Neural progenitor cell (in vitro differentiated cells): ENCODE data around the gene PDP2. TPM values are rescaled to one million over a fixed set of nuclear protein-coding genes. Genes with fewer than 3 reads are reported as not detected.

Experiments used
- DNase-seq: peaks from one replicate; pipeline ENCODE4 v3.0.0-alpha.2; 2016; ENCODE audit warnings: low spot score
- H2AFZ ChIP-seq: fragments of 200-600 bp; sonication (generic); replicated peaks from 2 replicates; pipeline ENCODE4 v1.6.1; 2016; ENCODE audit warnings: antibody characterized with exemption
- H3F3A ChIP-seq: fragments of 200-600 bp; sonication (generic); 2 replicates; pipeline ENCODE4 v1.6.1; 2016; ENCODE audit warnings: antibody characterized with exemption, low read depth
- H3K27ac ChIP-seq: fragments of 200-600 bp; sonication (generic); 2 replicates; pipeline ENCODE4 v1.5.1; 2016; ENCODE audit warnings: mild to moderate bottlenecking
- H3K27me3 ChIP-seq: fragments of 200-600 bp; sonication (generic); 2 replicates; pipeline ENCODE4 v1.6.1; 2016; ENCODE audit warnings: mild to moderate bottlenecking, moderate library complexity
- H3K36me3 ChIP-seq: fragments of 200-600 bp; sonication (generic); 2 replicates; pipeline ENCODE4 v1.5.1; 2016
- H3K4me1 ChIP-seq: fragments of 200-600 bp; sonication (generic); 2 replicates; pipeline ENCODE4 v1.6.1; 2016; ENCODE audit warnings: mixed run types
- H3K4me2 ChIP-seq: fragments of 200-600 bp; sonication (generic); 2 replicates; pipeline ENCODE4 v1.6.1; 2016
- H3K4me3 ChIP-seq: fragments of 200-600 bp; sonication (generic); 2 replicates; pipeline ENCODE4 v1.5.1; 2016
- H3K79me2 ChIP-seq: fragments of 200-600 bp; sonication (generic); 2 replicates; pipeline ENCODE4 v1.6.1; 2016; ENCODE audit warnings: low read depth
- H3K9ac ChIP-seq: fragments of 200-600 bp; sonication (generic); 2 replicates; pipeline ENCODE4 v1.6.1; 2016
- H3K9me3 ChIP-seq: fragments of 200-600 bp; sonication (generic); 2 replicates; pipeline ENCODE4 v1.5.1; 2016; ENCODE audit warnings: low read depth
- H4K20me1 ChIP-seq: fragments of 200-600 bp; sonication (generic); 2 replicates; pipeline ENCODE4 v1.6.1; 2016; ENCODE audit warnings: low read depth
- H3K27ac Mint-ChIP-seq: 3 replicates; pipeline ENCODE4 v1.8.0; 2021; ENCODE audit warnings: mixed read lengths
- H3K27me3 Mint-ChIP-seq: 2 replicates; pipeline ENCODE4 v1.8.0; 2022; ENCODE audit warnings: low read depth, mild to moderate bottlenecking, inconsistent platforms, moderate library complexity, mixed read lengths; ENCODE audit not compliant: insufficient read depth
- H3K36me3 Mint-ChIP-seq: 3 replicates; pipeline ENCODE4 v1.8.0; 2021; ENCODE audit warnings: mixed read lengths
- H3K4me1 Mint-ChIP-seq: 3 replicates; pipeline ENCODE4 v1.8.0; 2021; ENCODE audit warnings: mixed read lengths
- H3K4me3 Mint-ChIP-seq: 3 replicates; pipeline ENCODE4 v1.8.0; 2021; ENCODE audit warnings: mild to moderate bottlenecking, moderate library complexity, mixed read lengths
- H3K9me3 Mint-ChIP-seq: 3 replicates; pipeline ENCODE4 v1.8.0; 2020; ENCODE audit warnings: mixed read lengths
- CTCF ChIP-seq: fragments of 200-600 bp; sonication (generic); IDR thresholded peaks from 2 replicates; pipeline ENCODE4 v1.5.1; 2017; ENCODE audit warnings: antibody characterized with exemption, mild to moderate bottlenecking
- EZH2 ChIP-seq: fragments of 200-600 bp; sonication (generic); IDR thresholded peaks from 2 replicates; pipeline ENCODE4 v1.6.1; 2017; ENCODE audit warnings: antibody characterized with exemption, mild to moderate bottlenecking, moderate library complexity
- EZH2phosphoT487 ChIP-seq: fragments of 200-600 bp; sonication (generic); IDR thresholded peaks from 2 replicates; pipeline ENCODE4 v1.6.1; 2017; ENCODE audit warnings: antibody characterized with exemption
- total RNA-seq: library from RNA; depleted of rRNA; stranded (reverse); fragments of >200 nt; gene quantifications from 2 replicates; pipeline ENCODE4 v1.2.3, GENCODE V29; 2015; ENCODE audit warnings: low replicate concordance

Gene PDP2
- total RNA-seq, 1 donor from 2014 or later: 6.6 TPM

- TF ChIP-seq EZH2 (no peak), CTCF (no peak), EZH2phosphoT487 (no peak)
- peaks cover 3% of the 10 kb centered on the region for H3K36me3 ChIP-seq
- Mint-ChIP-seq H3K4me3 (no peak overlapping the region), H3K36me3 (peaks cover 18% of the 10 kb centered on the region), H3K4me1 (no peaks in the 10 kb centered on the region), H3K9me3 (no peaks in the 10 kb centered on the region), H3K27me3 (peaks cover 2% of the 10 kb centered on the region), H3K27ac (no peak overlapping the region)
- H3K9ac ChIP-seq: no peak overlapping the region
- H2AFZ ChIP-seq: no peak overlapping the region
- H3K27ac ChIP-seq: no peak overlapping the region
- no peak overlapping the region for H3K4me2 ChIP-seq
- H4K20me1 ChIP-seq: peaks cover 30% of the 10 kb centered on the region
- DNase-seq: no peak
- H3K4me3 ChIP-seq: no peak overlapping the region
- peaks cover 6% of the 10 kb centered on the region for H3K27me3 ChIP-seq
- H3K9me3 ChIP-seq: no peaks in the 10 kb centered on the region
- H3K4me1 ChIP-seq: peaks cover 4% of the 10 kb centered on the region
- H3K79me2 ChIP-seq: peaks cover 15% of the 10 kb centered on the region
- H3F3A ChIP-seq: no peaks in the 10 kb centered on the region
Measured at GRCh38 chr16:66885491-66885890, 5.2 kb downstream of the PDP2 start.

GRCh38 chr16:66886321-66886720, 6.0 kb downstream of the PDP2 start:
- Histone ChIP-seq H3K79me2 (peaks cover 14% of the 10 kb centered on the region), H3K27me3 (peaks cover 2% of the 10 kb centered on the region), H3K4me3 (no peak overlapping the region), H3K4me1 (peaks cover 4% of the 10 kb centered on the region), H3K4me2 (no peak overlapping the region), H2AFZ (no peak overlapping the region), H3K9me3 (no peaks in the 10 kb centered on the region), H3K9ac (no peak overlapping the region), H4K20me1 (peaks cover 30% of the 10 kb centered on the region), H3K27ac (no peak overlapping the region), H3K36me3 (peaks cover 3% of the 10 kb centered on the region), H3F3A (no peaks in the 10 kb centered on the region)
- Mint-ChIP-seq H3K27me3 (peaks cover 2% of the 10 kb centered on the region), H3K4me1 (no peaks in the 10 kb centered on the region), H3K27ac (no peak overlapping the region), H3K36me3 (peaks cover 18% of the 10 kb centered on the region), H3K9me3 (no peaks in the 10 kb centered on the region), H3K4me3 (no peak overlapping the region)
- TF ChIP-seq EZH2phosphoT487: no peak
- TF ChIP-seq CTCF: no peak
- TF ChIP-seq EZH2: no peak
- DNase-seq: no peak

GRCh38 chr16:66886914-66887313, 6.6 kb downstream of the PDP2 start:
- Histone ChIP-seq H3K79me2 (peaks cover 9% of the 10 kb centered on the region), H3K4me2 (no peak overlapping the region), H3K27me3 (no peaks in the 10 kb centered on the region), H3K9me3 (no peaks in the 10 kb centered on the region), H3K9ac (no peak overlapping the region), H3K4me3 (no peak overlapping the region), H3K27ac (no peak overlapping the region), H3F3A (no peaks in the 10 kb centered on the region), H4K20me1 (peaks cover 25% of the 10 kb centered on the region), H3K4me1 (no peaks in the 10 kb centered on the region), H3K36me3 (peaks cover 3% of the 10 kb centered on the region), H2AFZ (no peak overlapping the region)
- DNase-seq: no peak
- TF ChIP-seq CTCF (no peak), EZH2 (no peak), EZH2phosphoT487 (no peak)
- Mint-ChIP-seq H3K27me3 (peaks cover 2% of the 10 kb centered on the region), H3K36me3 (peaks cover 18% of the 10 kb centered on the region), H3K9me3 (no peaks in the 10 kb centered on the region), H3K4me3 (no peak overlapping the region), H3K27ac (no peak overlapping the region), H3K4me1 (no peaks in the 10 kb centered on the region)
